Small intestine (tissue), 7 donors: Measurements from ENCODE around the gene GRID2. TPM values are rescaled to one million over a fixed set of nuclear protein-coding genes. Genes with fewer than 3 reads are reported as not detected.
A peak's percentile ranks its signal among the peaks of the same experiment; 100 is the strongest.

ENCODE experiments used
- DNase-seq, 2 donors: peaks; one replicate each; pipeline versions ENCODE4 v3.0.0 to v3.0.0-alpha.2; 2013
- FAIRE-seq: peaks from 2 replicates; lab custom pipeline; 2012; peaks lifted over from hg19 to GRCh38; lab: Jason Lieb, UNC
- H3K27ac ChIP-seq, 3 donors: one replicate each; pipeline ENCODE4 v1.5.1; 2013; ENCODE audit warnings: low read length in 2 of 3, mild to moderate bottlenecking in 2 of 3, control low read depth in 1 of 3, inconsistent platforms in 1 of 3, low read depth in 1 of 3, moderate library complexity in 1 of 3
- H3K27me3 ChIP-seq, 3 donors: one replicate each; pipeline ENCODE4 v1.6.1; 2013; ENCODE audit warnings: low read length in 3 of 3, inconsistent platforms in 1 of 3; ENCODE audit not compliant: control insufficient read depth in 3 of 3, insufficient read depth in 3 of 3
- H3K36me3 ChIP-seq, 3 donors: one replicate each; pipeline ENCODE4 v1.6.1; 2013; ENCODE audit warnings: low read length in 3 of 3, inconsistent platforms in 1 of 3, low read depth in 1 of 3, mild to moderate bottlenecking in 1 of 3, moderate library complexity in 1 of 3; ENCODE audit not compliant: control insufficient read depth in 3 of 3, insufficient read depth in 2 of 3
- H3K4me1 ChIP-seq, 3 donors: one replicate each; pipeline ENCODE4 v1.6.1; 2013; ENCODE audit warnings: low read length in 2 of 3, inconsistent platforms in 1 of 3, low read depth in 1 of 3, mild to moderate bottlenecking in 1 of 3, moderate library complexity in 1 of 3; ENCODE audit not compliant: control insufficient read depth in 3 of 3, insufficient read depth in 2 of 3
- H3K4me3 ChIP-seq, 3 donors: one replicate each; pipeline ENCODE4 v1.5.1; 2013; ENCODE audit warnings: low read length in 3 of 3, control low read depth in 1 of 3, inconsistent platforms in 1 of 3, low read depth in 1 of 3, mild to moderate bottlenecking in 1 of 3, moderate library complexity in 1 of 3
- H3K9me3 ChIP-seq, 2 donors: one replicate each; pipeline ENCODE4 v1.6.1; 2013; ENCODE audit warnings: low read depth in 1 of 2, low read length in 1 of 2; ENCODE audit not compliant: control insufficient read depth in 2 of 2, insufficient read depth in 1 of 2
- WGBS, 3 donors: extraction: QIAGEN DNeasy Blood & Tissue Kit; methylation state at CpG; one replicate each; pipeline ENCODE4 v1.1.7; 2013; 5-methylcytosine and 5-hydroxymethylcytosine counted together
- polyA plus RNA-seq, 4 donors: library from polyadenylated mRNA; stranded (reverse) in 3 of 4; unstranded in 1 of 4; fragments of 200-250 nt in 3 of 4; fragments of 120-200 nt in 1 of 4; gene quantifications; one replicate each; pipeline versions ENCODE4 v1.2.1 to v1.2.3, GENCODE V29; 2013
- donor health status: healthy with polysubstance abuse.
- donor health status: control.
- donor health status: control.
- donor health status: Bipolar disorder and iron deficiency.
- donor health status: healthy.

GRID2 gene
- polyA plus RNA-seq, 4 donors: 0.06 to 0.27 (median 0.21) TPM; not detected in 1

GRCh38 chr4:93203708-93204107 is 899.9 kb downstream of the GRID2 start:
- Histone ChIP-seq H3K27me3 (no peaks in the 10 kb centered on the region), H3K27ac (no peak overlapping the region), H3K4me1 (no peaks in the 10 kb centered on the region), H3K9me3 (no peaks in the 10 kb centered on the region), H3K4me3 (no peak overlapping the region), H3K36me3 (no peaks in the 10 kb centered on the region)
- no peak for DNase-seq
- WGBS, 3 donors: 87 to 94% (median 93%) methylated on average over 4 of the region's 4 CpGs
- no peak for FAIRE-seq

- DNase-seq (no peak), FAIRE-seq (no peak)
- Histone ChIP-seq H3K36me3 (no peaks in the 10 kb centered on the region), H3K9me3 (no peaks in the 10 kb centered on the region), H3K4me3 (no peak overlapping the region), H3K27me3 (no peaks in the 10 kb centered on the region), H3K4me1 (no peaks in the 10 kb centered on the region), H3K27ac (no peak overlapping the region)
- WGBS, 3 donors: 88 to 95% (median 94%) methylated on average over 3 of the region's 3 CpGs
These were observed 908.5 kb downstream of the GRID2 start for GRCh38 chr4:93212250-93212649.

DNA sequence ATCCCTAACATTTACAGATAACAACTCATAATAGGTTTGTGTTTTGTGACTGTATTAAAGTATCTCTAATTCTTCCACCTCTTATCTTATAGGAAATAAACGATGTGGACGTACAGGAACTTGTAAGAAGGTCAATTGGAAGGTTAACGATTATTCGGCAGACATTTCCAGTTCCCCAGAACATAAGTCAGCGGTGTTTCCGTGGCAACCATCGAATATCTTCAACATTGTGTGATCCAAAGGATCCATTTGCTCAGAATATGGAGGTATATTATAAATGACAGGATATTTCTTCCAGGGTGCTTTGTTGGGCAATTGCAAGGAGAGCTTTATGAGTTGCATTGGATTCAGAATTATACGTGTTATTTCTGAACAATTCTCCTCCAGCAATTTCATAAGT is 912.9 kb downstream of the GRID2 start:
- Histone ChIP-seq H3K27me3 (no peaks in the 10 kb centered on the region), H3K9me3 (no peaks in the 10 kb centered on the region), H3K4me3 (no peak overlapping the region), H3K27ac (no peak overlapping the region), H3K4me1 (peaks cover 0 to 3% (median 0%) of the 10 kb centered on the region in 3 donors), H3K36me3 (no peaks in the 10 kb centered on the region)
- WGBS, 3 donors: 73 to 77% (median 75%) methylated on average over 8 of the region's 8 CpGs
- FAIRE-seq (no peak), DNase-seq (no peak)

GRCh38 chr4:93217431-93217830 is 913.7 kb downstream of the GRID2 start:
- DNase-seq (peak; percentile 36 to 48), FAIRE-seq (no peak)
- Histone ChIP-seq H3K27ac (no peak overlapping the region), H3K4me1 (peaks cover 0 to 3% (median 0%) of the 10 kb centered on the region in 3 donors), H3K36me3 (no peaks in the 10 kb centered on the region), H3K4me3 (no peak overlapping the region), H3K27me3 (no peaks in the 10 kb centered on the region), H3K9me3 (no peaks in the 10 kb centered on the region)
- 40 to 52% (median 52%) methylated on average over 2 of the region's 2 CpGs for WGBS, 3 donors

DNA sequence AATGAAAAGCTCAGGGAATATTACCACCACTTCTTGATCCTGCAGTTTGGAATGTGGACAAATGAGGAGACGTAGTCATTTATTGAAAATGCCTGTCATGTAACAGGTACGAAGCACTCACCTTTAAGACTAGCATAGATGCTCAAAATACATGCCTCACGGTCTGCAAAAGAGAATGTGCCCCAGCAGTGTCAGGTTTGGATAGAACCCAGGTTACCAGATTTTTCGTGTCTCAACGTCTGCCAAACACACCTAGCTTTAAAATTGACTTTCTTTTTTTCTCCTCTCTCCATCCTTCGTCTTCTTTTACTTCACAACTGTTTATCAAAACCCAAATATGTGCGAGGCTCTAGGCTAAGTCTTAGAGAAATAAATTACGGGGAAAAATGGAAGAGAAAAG is 918.0 kb downstream of the GRID2 start:
- H3K9me3 ChIP-seq: no peaks in the 10 kb centered on the region
- H3K4me3 ChIP-seq: no peak overlapping the region
- no peak for FAIRE-seq
- 82 to 92% (median 83%) methylated on average over 8 of the region's 8 CpGs for WGBS, 3 donors
- DNase-seq: no peak
- H3K27ac ChIP-seq: no peak overlapping the region
- H3K4me1 ChIP-seq: peaks cover 0 to 3% (median 0%) of the 10 kb centered on the region in 3 donors
- H3K27me3 ChIP-seq: no peaks in the 10 kb centered on the region
- no peaks in the 10 kb centered on the region for H3K36me3 ChIP-seq

GRCh38 chr4:93228021-93228420 is 924.3 kb downstream of the GRID2 start:
- WGBS, 3 donors: 65 to 82% (median 77%) methylated on average over 3 of the region's 3 CpGs
- FAIRE-seq: no peak
- no peak for DNase-seq

GRCh38 chr4:93232883-93233282 is 929.1 kb downstream of the GRID2 start:
- no peaks in the 10 kb centered on the region for H3K9me3 ChIP-seq
- H3K4me3 ChIP-seq: no peak overlapping the region
- no peaks in the 10 kb centered on the region for H3K27me3 ChIP-seq
- no peak overlapping the region for H3K27ac ChIP-seq
- WGBS, 3 donors: 71 to 91% (median 74%) methylated on average over 2 of the region's 2 CpGs
- H3K4me1 ChIP-seq: no peaks in the 10 kb centered on the region
- DNase-seq (no peak), FAIRE-seq (no peak)
- no peaks in the 10 kb centered on the region for H3K36me3 ChIP-seq

More at GRCh38 chr4:93228021-93228420, 924.3 kb downstream of the GRID2 start:
- Histone ChIP-seq H3K36me3 (no peaks in the 10 kb centered on the region), H3K9me3 (no peaks in the 10 kb centered on the region), H3K4me1 (no peaks in the 10 kb centered on the region), H3K4me3 (no peak overlapping the region), H3K27me3 (no peaks in the 10 kb centered on the region), H3K27ac (no peak overlapping the region)

DNA sequence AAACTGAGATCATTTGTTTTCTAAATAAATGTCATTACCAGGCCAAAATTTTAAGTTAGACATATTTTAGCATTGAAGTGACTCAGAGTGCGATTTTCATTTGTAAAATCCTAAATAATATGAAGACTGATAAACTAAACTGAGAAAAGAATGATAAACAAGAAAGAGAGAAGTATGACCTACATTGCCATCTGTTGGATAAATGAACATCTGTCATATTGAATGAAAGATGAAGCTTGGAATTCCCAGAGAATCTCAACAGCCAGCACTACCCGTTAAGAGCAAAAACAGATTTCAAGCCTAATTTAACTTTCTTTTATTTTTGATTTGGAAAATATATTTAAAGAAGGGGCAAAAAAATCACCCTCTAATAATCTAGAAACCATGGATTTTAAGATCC is 933.8 kb downstream of the GRID2 start:
- no peaks in the 10 kb centered on the region for H3K27me3 ChIP-seq
- no peak overlapping the region for H3K27ac ChIP-seq
- no peak for FAIRE-seq
- no peaks in the 10 kb centered on the region for H3K9me3 ChIP-seq
- WGBS, 3 donors: 55 to 80% (median 74%) methylated on average over 2 of the region's 2 CpGs
- no peak for DNase-seq
- no peaks in the 10 kb centered on the region for H3K36me3 ChIP-seq
- no peaks in the 10 kb centered on the region for H3K4me1 ChIP-seq
- H3K4me3 ChIP-seq: no peak overlapping the region

DNA sequence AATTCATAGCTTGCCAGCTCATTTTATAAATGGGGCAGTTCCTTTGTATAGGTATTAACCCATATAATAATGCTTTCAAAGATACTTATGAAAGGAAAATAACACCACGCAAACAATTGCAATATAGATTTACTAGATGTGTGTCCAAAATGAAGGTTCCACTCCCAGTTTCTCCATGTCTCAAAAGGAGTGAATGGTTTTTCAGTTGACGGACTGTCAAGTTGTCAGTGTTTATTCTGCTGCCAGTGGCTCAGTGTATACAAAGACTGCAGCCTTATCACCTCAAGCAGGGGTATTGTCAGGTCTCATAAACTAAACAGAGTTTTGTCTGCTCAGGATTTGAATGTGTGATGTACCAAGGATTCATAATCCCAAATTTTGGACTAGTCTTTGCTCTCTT is 939.5 kb downstream of the GRID2 start:
- DNase-seq: no peak
- Histone ChIP-seq H3K9me3 (no peaks in the 10 kb centered on the region), H3K4me1 (no peaks in the 10 kb centered on the region), H3K27ac (no peak overlapping the region), H3K36me3 (no peaks in the 10 kb centered on the region), H3K27me3 (no peaks in the 10 kb centered on the region), H3K4me3 (no peak overlapping the region)
- 87 to 97% (median 94%) methylated on average over 2 of the region's 2 CpGs for WGBS, 3 donors
- no peak for FAIRE-seq
